Measurements from ENCODE around the gene NXPH4.

- TF ChIP-seq REST (IDR thresholded peaks at IDR 0.05; ENCODE audit: low read depth) (no peak), TAF1 (IDR thresholded peaks at IDR 0.05; ENCODE audit: low read depth) (no peak), CREB1 (IDR thresholded peaks at IDR 0.05; ENCODE audit: low read depth) (no peak), FOXM1 (IDR thresholded peaks at IDR 0.05; ENCODE audit: borderline replicate concordance, low read depth) (no peak), MAX (IDR thresholded peaks at IDR 0.05) (no peak), NFIC (IDR thresholded peaks at IDR 0.05) (no peak), YY1 (IDR thresholded peaks at IDR 0.05; ENCODE audit: low read depth) (no peak), CEBPB (IDR thresholded peaks at IDR 0.05) (no peak), TCF12 (IDR thresholded peaks at IDR 0.05; ENCODE audit: low read depth) (no peak)
Measured at GRCh38 chr12:57227315-57228115, 10.9 kb downstream of the NXPH4 start.
